H1 (cell line): Measurements from ENCODE around the gene TXLNA. TPM values are rescaled to one million over a fixed set of nuclear protein-coding genes. Genes with fewer than 3 reads are reported as not detected.

Experiments used
- CTCF ChIA-PET: fragments of 300-600 bp; sonication (Branson Sonifier 250); formaldehyde crosslinking; loops from one replicate; lab custom pipeline; 2021; ENCODE audit not compliant: partially characterized antibody; lab: Charles Lee
- POLR2A ChIA-PET: fragments of 300-600 bp; sonication (Branson Sonifier 250); formaldehyde crosslinking; loops from one replicate; lab custom pipeline; 2021; ENCODE audit warnings: inconsistent platforms; ENCODE audit not compliant: partially characterized antibody; lab: Charles Lee
- DNase-seq, 2 experiments: peaks; one replicate each; pipeline versions ENCODE4 v3.0.0 to v3.0.0-alpha.2; 2010 to 2022; ENCODE audit warnings: low spot score in 2 of 2, low read depth in 1 of 2, mixed read lengths in 1 of 2
- FAIRE-seq: peaks from 2 replicates; lab custom pipeline; 2011; peaks lifted over from hg19 to GRCh38; lab: Jason Lieb, UNC
- H2AFZ ChIP-seq: 2 replicates; pipeline ENCODE4 v1.8.1; 2012; ENCODE audit warnings: low read length, inconsistent platforms
- H2AK5ac ChIP-seq: 2 replicates; pipeline ENCODE4 v1.6.1; 2013; ENCODE audit warnings: low read depth, low read length
- H2BK120ac ChIP-seq: replicated peaks from 2 replicates; pipeline ENCODE3; 2013; ENCODE audit warnings: low read depth, low read length, inconsistent platforms
- H2BK12ac ChIP-seq: 2 replicates; pipeline ENCODE4 v1.6.1; 2013; ENCODE audit warnings: low read depth, low read length
- H2BK15ac ChIP-seq: 2 replicates; pipeline ENCODE4 v1.6.1; 2013; ENCODE audit warnings: low read length
- H2BK20ac ChIP-seq: 2 replicates; pipeline ENCODE4 v1.6.1; 2013; ENCODE audit warnings: low read length
- H2BK5ac ChIP-seq: 2 replicates; pipeline ENCODE4 v1.6.1; 2013; ENCODE audit warnings: low read depth, low read length
- H3K14ac ChIP-seq: 2 replicates; pipeline ENCODE4 v1.6.1; 2013; ENCODE audit warnings: inconsistent platforms; ENCODE audit not compliant: insufficient read length
- H3K18ac ChIP-seq: 2 replicates; pipeline ENCODE4 v1.6.1; 2013; ENCODE audit warnings: low read length; ENCODE audit errors: extremely low read depth
- H3K23ac ChIP-seq: 2 replicates; pipeline ENCODE4 v1.6.1; 2013; ENCODE audit warnings: inconsistent platforms; ENCODE audit not compliant: insufficient read length
- H3K23me2 ChIP-seq: 2 replicates; pipeline ENCODE4 v1.6.1; 2013; ENCODE audit warnings: low read depth, low read length
- H3K27ac ChIP-seq: 2 replicates; pipeline ENCODE4 v1.6.1; 2011; ENCODE audit warnings: low read depth, low read length, inconsistent platforms
- H3K27me3 ChIP-seq, 4 experiments: replicated peaks in 1 of 4; 1 replicate in 1 of 4; 2 replicates in 3 of 4; pipeline versions ENCODE4 v1.6.1 to v1.8.1; 2011 to 2013; ENCODE audit warnings: low read length in 3 of 4, mild to moderate bottlenecking in 3 of 4, inconsistent platforms in 2 of 4, mixed read lengths in 2 of 4, moderate library complexity in 1 of 4; ENCODE audit not compliant: control insufficient read depth in 3 of 4, insufficient read depth in 3 of 4; ENCODE audit errors: extremely low read depth in 1 of 4
- H3K36me3 ChIP-seq, 4 experiments: 2 replicates each; pipeline versions ENCODE4 v1.6.1 to v1.8.1; 2011 to 2013; ENCODE audit warnings: mild to moderate bottlenecking in 4 of 4, low read length in 3 of 4, moderate library complexity in 2 of 4, control low read depth in 1 of 4, inconsistent platforms in 1 of 4; ENCODE audit not compliant: insufficient read depth in 4 of 4, control insufficient read depth in 2 of 4
- H3K4ac ChIP-seq: replicated peaks from 2 replicates; pipeline ENCODE3; 2013; ENCODE audit warnings: low read length, low read depth, mixed read lengths, inconsistent platforms; ENCODE audit not compliant: insufficient read length
- H3K4me1 ChIP-seq, 4 experiments: replicated peaks in 1 of 4; 1 replicate in 1 of 4; 2 replicates in 3 of 4; pipeline versions ENCODE4 v1.6.1 to v1.8.1; 2011 to 2013; ENCODE audit warnings: low read length in 3 of 4, inconsistent platforms in 2 of 4, mixed read lengths in 1 of 4; ENCODE audit not compliant: insufficient read depth in 4 of 4, control insufficient read depth in 3 of 4
- H3K4me2 ChIP-seq, 2 experiments: 2 replicates each; pipeline versions ENCODE4 v1.6.1 to v1.8.1; 2011 to 2013; ENCODE audit warnings: low read depth in 2 of 2, low read length in 2 of 2, control low read depth in 1 of 2, inconsistent platforms in 1 of 2, mild to moderate bottlenecking in 1 of 2; ENCODE audit not compliant: insufficient read depth in 1 of 2
- H3K4me3 ChIP-seq, 4 experiments: fragments of 200-600, 300-600 bp in 1 of 4; sonication (generic), shearing (Covaris generic), sonication (Bioruptor Twin) in 1 of 4; 2 replicates each; pipeline versions ENCODE4 v1.5.1 to v1.8.1; 2011 to 2016; ENCODE audit warnings: low read length in 4 of 4, low read depth in 3 of 4, control low read depth in 2 of 4, inconsistent platforms in 2 of 4, mild to moderate bottlenecking in 2 of 4, mixed read lengths in 1 of 4, moderate library complexity in 1 of 4; ENCODE audit not compliant: insufficient read depth in 2 of 4; ENCODE audit errors: extremely low read depth in 1 of 4
- H3K56ac ChIP-seq: replicated peaks from 2 replicates; pipeline ENCODE3; 2013; ENCODE audit warnings: low read depth, mild to moderate bottlenecking, mixed read lengths, low read length, inconsistent platforms; ENCODE audit not compliant: insufficient read length
- H3K79me1 ChIP-seq: 2 replicates; pipeline ENCODE4 v1.6.1; 2013; ENCODE audit warnings: low read depth, low read length, control low read depth
- H3K79me2 ChIP-seq, 2 experiments: 2 replicates each; pipeline versions ENCODE4 v1.6.1 to v1.8.1; 2012 to 2013; ENCODE audit warnings: low read length in 2 of 2, mild to moderate bottlenecking in 2 of 2, inconsistent platforms in 1 of 2; ENCODE audit not compliant: insufficient read depth in 2 of 2, control insufficient read depth in 1 of 2
- H3K9ac ChIP-seq, 4 experiments: replicated peaks in 1 of 4; 1 replicate in 1 of 4; 2 replicates in 3 of 4; pipeline versions ENCODE4 v1.6.1 to v1.8.1; 2011 to 2013; ENCODE audit warnings: low read depth in 3 of 4, low read length in 3 of 4, control low read depth in 2 of 4, mild to moderate bottlenecking in 2 of 4, moderate library complexity in 2 of 4, inconsistent platforms in 1 of 4; ENCODE audit errors: extremely low read depth in 1 of 4
- H3K9me3 ChIP-seq, 2 experiments: 2 replicates each; pipeline versions ENCODE4 v1.6.1 to v1.8.1; 2012 to 2013; ENCODE audit warnings: mild to moderate bottlenecking in 2 of 2, moderate library complexity in 2 of 2, control low read depth in 1 of 2, inconsistent platforms in 1 of 2, low read depth in 1 of 2, low read length in 1 of 2, mixed read lengths in 1 of 2; ENCODE audit not compliant: insufficient read depth in 2 of 2
- H4K20me1 ChIP-seq, 2 experiments: replicated peaks in 1 of 2; 2 replicates each; pipeline versions ENCODE3 to v1.8.1; 2011 to 2013; ENCODE audit warnings: inconsistent platforms in 2 of 2, low read length in 2 of 2, mild to moderate bottlenecking in 1 of 2; ENCODE audit not compliant: insufficient read depth in 2 of 2, control insufficient read depth in 1 of 2
- H4K5ac ChIP-seq: 2 replicates; pipeline ENCODE4 v1.6.1; 2013; ENCODE audit warnings: low read length, low read depth, mixed read lengths, inconsistent platforms; ENCODE audit not compliant: insufficient read length
- H4K8ac ChIP-seq: 2 replicates; pipeline ENCODE4 v1.8.0; 2013; ENCODE audit warnings: mild to moderate bottlenecking, moderate library complexity, low read length, inconsistent platforms; ENCODE audit not compliant: insufficient read depth; ENCODE audit errors: extremely low read depth
- H4K91ac ChIP-seq: replicated peaks from 2 replicates; pipeline ENCODE3; 2013; ENCODE audit warnings: low read length, mixed read lengths, inconsistent platforms; ENCODE audit not compliant: insufficient read length
- ATF2 ChIP-seq: IDR thresholded peaks from 2 replicates; pipeline ENCODE4 v1.6.1; 2012; ENCODE audit warnings: low read length, inconsistent platforms
- EZH2 ChIP-seq: fragments of 200-600 bp; sonication (generic); IDR thresholded peaks from 2 replicates; pipeline ENCODE4 v1.7.1; 2012; ENCODE audit warnings: low read depth, mild to moderate bottlenecking, moderate library complexity, low read length, inconsistent platforms; ENCODE audit not compliant: severe bottlenecking
- KDM5A ChIP-seq: fragments of 200-600 bp; IDR thresholded peaks from 2 replicates; pipeline ENCODE4 v1.7.1; 2012; ENCODE audit warnings: mild to moderate bottlenecking, low read length, inconsistent platforms, mixed read lengths
- NANOG ChIP-seq: IDR thresholded peaks from 2 replicates; pipeline ENCODE4 v1.6.1; 2011; ENCODE audit warnings: low read length, low read depth, mild to moderate bottlenecking, inconsistent platforms; ENCODE audit not compliant: insufficient read depth, poor library complexity, severe bottlenecking
- RAD21 ChIP-seq, 2 experiments: IDR thresholded peaks in 1 of 2; conservative IDR thresholded peaks in 1 of 2; 2 replicates each; pipeline ENCODE4 v1.6.1; 2011; ENCODE audit warnings: low read depth in 2 of 2, low read length in 2 of 2, improper control_type of control experiment in 1 of 2, inconsistent platforms in 1 of 2, mild to moderate bottlenecking in 1 of 2, moderate library complexity in 1 of 2
- SAP30 ChIP-seq: fragments of 300-600 bp; sonication (generic); IDR thresholded peaks from 2 replicates; pipeline ENCODE4 v1.7.1; 2012; ENCODE audit warnings: low read length, moderate library complexity, mild to moderate bottlenecking, inconsistent platforms; ENCODE audit not compliant: insufficient read depth, insufficient replicate concordance
- SUZ12 ChIP-seq: fragments of 200-600 bp; sonication (generic); IDR thresholded peaks from 2 replicates; pipeline ENCODE4 v1.6.1; 2012; ENCODE audit warnings: mild to moderate bottlenecking, inconsistent platforms, low read length, moderate library complexity, mixed read lengths
- TEAD4 ChIP-seq: IDR thresholded peaks from 2 replicates; pipeline ENCODE4 v1.6.1; 2012; ENCODE audit warnings: low read depth, low read length, inconsistent platforms, mixed read lengths
- WGBS, 2 experiments: shearing (Covaris generic) in 1 of 2; methylation state at CpG; one replicate each; pipeline versions ENCODE4 v1.1.6 to v1.1.7; 2013 to 2015; ENCODE audit warnings: low lambda C conversion rate in 2 of 2, mixed read lengths in 2 of 2, inconsistent platforms in 1 of 2, low coverage in 1 of 2, missing lambda C conversion rate in 1 of 2; ENCODE audit not compliant: insufficient replicate concordance in 2 of 2, insufficient coverage in 1 of 2, insufficient read length in 1 of 2; ENCODE audit errors: extremely low coverage in 1 of 2, missing lambda C conversion rate in 1 of 2; 5-methylcytosine and 5-hydroxymethylcytosine counted together
- polyA plus RNA-seq, 7 experiments: library from polyadenylated mRNA; depleted of rRNA in 3 of 7; stranded (reverse) in 5 of 7; unstranded in 2 of 7; fragments of >200 nt in 5 of 7; fragments of 200-250 nt in 2 of 7; gene quantifications; 1 replicate in 5 of 7; 2 replicates in 1 of 7; 4 replicates in 1 of 7; pipeline versions ENCODE4 v1.2.1 to v1.2.3, GENCODE V29; 2011 to 2013; ENCODE audit warnings: missing spikeins in 2 of 7, mixed read lengths in 2 of 7
- total RNA-seq: library from RNA; stranded (reverse); fragmentation: NEBNext Ultra II Directional; extraction: Animal tissue kit (Norgen Biotek cat#: 25700); gene quantifications from 2 replicates; pipeline ENCODE4 v1.2.1, GENCODE V29; 2021

The TXLNA gene
- total and polyA plus RNA-seq, 2 of the 8 experiments (the other 6 are each of a cell fraction or from before 2014, with no cell fraction given) = 31.3 to 46.9 TPM

DNA sequence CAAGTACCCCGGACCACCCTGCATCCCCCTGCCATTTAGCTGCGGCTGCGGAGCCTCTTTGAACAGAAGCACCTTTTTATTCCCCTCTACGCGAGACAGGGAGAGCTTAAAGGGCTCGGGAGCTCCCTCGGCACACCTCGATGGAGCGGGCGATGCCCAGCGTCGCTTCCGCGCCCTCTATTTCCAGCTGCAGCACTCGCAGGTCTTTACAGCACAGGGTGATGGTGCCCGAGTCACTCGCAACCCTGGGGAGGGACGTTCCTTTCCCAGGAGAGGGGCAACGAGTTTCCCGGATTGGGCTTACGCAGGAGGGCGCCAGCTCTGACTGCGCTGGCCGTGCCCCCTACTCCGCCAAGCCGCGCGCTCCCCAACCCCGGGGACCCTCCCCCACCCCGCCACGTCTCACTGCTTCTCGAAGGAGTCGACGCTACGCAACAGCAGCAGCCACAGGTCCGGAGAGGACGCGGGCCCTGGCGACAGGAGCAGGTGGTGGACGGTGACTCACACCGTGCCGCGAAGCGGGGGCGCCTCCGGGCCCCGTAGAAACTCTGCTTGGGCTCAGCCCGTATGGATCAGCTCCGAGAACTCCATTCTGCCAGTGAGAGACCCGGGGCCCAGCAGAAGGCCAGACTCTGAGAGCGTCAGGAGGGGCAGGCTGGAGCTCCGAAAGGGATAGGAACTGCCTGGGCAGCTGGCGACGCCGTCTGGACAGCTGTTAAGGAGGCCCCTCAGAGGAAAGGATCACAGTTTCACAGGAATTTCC is 61.7 kb downstream of the TXLNA start:
- Histone ChIP-seq H3K4me2 (peak overlapping the region; percentile 84 to 92), H2BK20ac (no peak overlapping the region), H3K27me3 (no peaks in the 10 kb centered on the region; a peak in 1 of 7 replicates), H2AFZ (0 out of 2 replicates have a peak overlapping the region, but pooled peaks have one; percentile 14), H3K56ac (no peak overlapping the region), H4K5ac (peak overlapping the region; percentile 34), H2BK120ac (no peak overlapping the region), H3K18ac (peak overlapping the region; percentile 92), H4K91ac (peak overlapping the region; percentile 88), H3K36me3 (no peaks in the 10 kb centered on the region; a peak in 1 of 8 replicates), H4K8ac (peak overlapping the region; percentile 65), H3K4ac (peak overlapping the region; percentile 90), H3K27ac (no peak overlapping the region), H3K79me1 (no peaks in the 10 kb centered on the region), H3K14ac (no peak overlapping the region), H3K9ac (peak overlapping the region in 3 of 4 experiments; percentile 26 to 76 (median 73); a peak in 6 of 7 replicates), H3K79me2 (no peaks in the 10 kb centered on the region), H3K23ac (no peak overlapping the region), H3K4me1 (peaks cover 0 to 7% (median 3%) of the 10 kb centered on the region in 4 experiments; a peak in 3 of 7 replicates), H2AK5ac (no peak overlapping the region), H3K4me3 (peak overlapping the region; percentile 65 to 91 (median 68)), H2BK5ac (peak overlapping the region; percentile 95; the same call in 1 of the 2 replicates), H2BK15ac (peak overlapping the region; percentile 81; the same call in 1 of the 2 replicates), H2BK12ac (0 out of 2 replicates have a peak overlapping the region, but pooled peaks have one; percentile 63), H4K20me1 (no peaks in the 10 kb centered on the region), H3K9me3 (no peaks in the 10 kb centered on the region), H3K23me2 (peaks cover 16% of the 10 kb centered on the region)
- POLR2A ChIA-PET = interaction anchor here (0.8 to 9.1 kb wide), 32 partner anchors 10 to 180 kb away, joined by 3 to 73 read pairs (median 7); partner anchors contain the start of genes BSDC1, CCDC28B, EIF3I and HDAC1
- CTCF ChIA-PET = interaction anchor here (0.6 to 7.3 kb wide), 18 partner anchors 9 to 456 kb away, joined by 3 to 70 read pairs (median 3); partner anchors contain the start of genes LCK and TMEM39B
- DNase-seq (peak in 1 of 2 experiments; percentile 81), FAIRE-seq (no peak)
- WGBS, 2 experiments = 1% methylated on average over 49 of the region's 55 CpGs; no CpG with 5 or more reads in 1 of the 2 experiments
- no peak for TF ChIP-seq ATF2
- TF ChIP-seq SUZ12 = no peak
- TF ChIP-seq EZH2 = no peak
- TF ChIP-seq NANOG = no peak
- no peak for TF ChIP-seq KDM5A
- TF ChIP-seq RAD21 (IDR thresholded peaks at IDR 0.05 in 1 of 2, conservative IDR thresholded peaks at IDR 0.05 in 1 of 2; ENCODE audit: low read depth in 2 of 2, low read length in 2 of 2) = peak in 1 of 2 experiments; percentile 5; a peak in 1 of 4 replicates
- peak; percentile 19 for TF ChIP-seq SAP30
- no peak for TF ChIP-seq TEAD4
